GM12892 (cell line): ENCODE measurements around the gene RMND1.

Source experiments
- POLR2A ChIP-seq: IDR thresholded peaks from 2 replicates; pipeline ENCODE4 v1.6.1; 2011; ENCODE audit warnings: low read depth, low read length, control low read depth
- POLR2AphosphoS5 ChIP-seq: IDR thresholded peaks from 2 replicates; pipeline ENCODE4 v1.6.1; 2011; ENCODE audit warnings: low read depth, low read length, control low read depth

DNA sequence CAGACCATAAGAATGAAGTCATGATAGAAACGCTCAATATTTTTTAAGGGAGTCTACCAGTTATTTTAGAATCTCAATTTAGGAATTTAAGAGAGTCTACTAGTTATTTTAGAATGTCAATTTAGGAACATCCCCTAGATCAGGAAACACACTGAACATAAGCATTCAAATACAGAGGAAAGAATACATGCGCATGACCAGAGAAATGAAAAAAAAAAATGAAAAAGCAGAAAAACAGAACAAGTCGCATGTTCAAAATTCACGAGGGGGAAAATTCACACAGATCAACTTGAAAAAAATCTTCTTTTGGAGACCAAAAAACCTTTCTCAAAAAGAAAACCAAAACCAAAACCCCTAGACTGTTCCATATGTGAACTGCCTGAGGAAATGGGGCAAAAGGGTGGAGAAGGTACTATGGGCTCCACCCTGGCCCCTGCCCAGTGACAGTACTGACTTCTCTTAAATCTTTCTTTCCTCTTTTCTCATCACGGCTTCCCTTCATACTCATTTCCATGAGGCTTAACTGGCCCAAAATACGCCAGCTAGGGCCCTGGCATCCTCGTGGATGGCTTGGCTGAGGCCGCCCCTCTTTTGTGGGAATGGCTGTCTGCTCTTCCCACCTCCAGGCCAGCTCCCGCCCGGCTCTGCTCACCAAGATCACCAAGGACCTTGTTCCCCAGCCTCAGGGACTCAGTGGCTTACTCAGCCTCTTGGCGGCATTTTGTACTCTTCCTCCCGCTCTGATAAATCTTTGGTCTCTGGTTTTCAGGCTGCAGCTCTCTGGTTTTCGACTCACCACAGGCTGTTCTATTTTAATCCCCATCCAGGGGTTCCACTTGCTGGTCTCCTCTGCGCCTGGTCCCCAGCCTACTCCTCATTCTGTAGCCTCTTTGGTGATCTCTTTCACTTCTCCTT, 71.7 kb downstream of the RMND1 start:
- TF ChIP-seq POLR2AphosphoS5 (no peak), POLR2A (peak; percentile 16; the same call in 1 of the 2 replicates)
